ENCODE results near the gene TAS2R20. TPM values are rescaled to one million over a fixed set of nuclear protein-coding genes. Genes with fewer than 3 reads are reported as not detected.
"Not testable (repeated sequence)": the region's sequence is repeated elsewhere in the genome, so short reads cannot be mapped to it uniquely, and the experiment has no call there.

TAS2R20 gene
- total RNA-seq, result 1.8 and 2.6 TPM in 2 replicates

- intact Hi-C loops (cut with micrococcal nuclease), result no loop called here
These were observed at the start of gene TAS2R20 for GRCh38 chr12:10998204-10998603. TSS of gene TAS2R20 (minus strand) at chr12:10998304. CDS start at chr12:10997875, 429 bp downstream.

GRCh38 chr12:11041366-11041765, 43.3 kb upstream of the TAS2R20 start:
- intact Hi-C loops (cut with micrococcal nuclease), result not testable (repeated sequence)

- intact Hi-C loops (cut with micrococcal nuclease), result no loop called here
These were observed 42.1 kb upstream of the TAS2R20 start for GRCh38 chr12:11040162-11040561.

GRCh38 chr12:11039171-11039570, 41.1 kb upstream of the TAS2R20 start:
- intact Hi-C loops (cut with micrococcal nuclease), result no loop called here

- intact Hi-C loops (cut with micrococcal nuclease), result not testable (repeated sequence)
These were observed 35.9 kb upstream of the TAS2R20 start for GRCh38 chr12:11033959-11034358.

- intact Hi-C loops (cut with micrococcal nuclease), result loop anchor here (2.0 kb wide), 1 partner anchor 67 kb away; no protein-coding TSS in a partner anchor
These were observed 33.2 kb upstream of the TAS2R20 start, which contains the start of gene TAS2R31 for GRCh38 chr12:11031307-11031706. TSS of gene TAS2R31 (minus strand) at chr12:11031407. CDS start at chr12:11031335, 72 bp downstream.

- intact Hi-C loops (cut with micrococcal nuclease), result no loop called here
These were observed 28.0 kb upstream of the TAS2R20 start for GRCh38 chr12:11026118-11026517.

GRCh38 chr12:11023387-11023786, 25.3 kb upstream of the TAS2R20 start:
- intact Hi-C loops (cut with micrococcal nuclease), result no loop called here

GRCh38 chr12:11022520-11022919, 24.4 kb upstream of the TAS2R20 start, which contains the start of gene TAS2R19:
TSS of gene TAS2R19 (minus strand) at chr12:11022620. CDS start at chr12:11022571, 49 bp downstream.
- intact Hi-C loops (cut with micrococcal nuclease), result no loop called here

- intact Hi-C loops (cut with micrococcal nuclease), result no loop called here
These were observed 18.8 kb upstream of the TAS2R20 start for GRCh38 chr12:11016937-11017336.

GRCh38 chr12:11015775-11016430, 17.8 kb upstream of the TAS2R20 start:
- intact Hi-C loops (cut with micrococcal nuclease), result loop anchor here (2.0 kb wide), 1 partner anchor 53 kb away; no protein-coding TSS in a partner anchor

- intact Hi-C loops (cut with micrococcal nuclease), result loop anchor here (2.0 kb wide), 1 partner anchor 55 kb away; no protein-coding TSS in a partner anchor
These were observed 16.1 kb upstream of the TAS2R20 start for GRCh38 chr12:11014234-11014633.

GRCh38 chr12:11007608-11008007, 9.5 kb upstream of the TAS2R20 start:
- intact Hi-C loops (cut with micrococcal nuclease), result no loop called here

GRCh38 chr12:10994307-10994706, 3.8 kb downstream of the TAS2R20 start:
- intact Hi-C loops (cut with micrococcal nuclease), result no loop called here

- intact Hi-C loops (cut with micrococcal nuclease), result no loop called here
These were observed 9.0 kb downstream of the TAS2R20 start for GRCh38 chr12:10989107-10989506.

- intact Hi-C loops (cut with micrococcal nuclease), result no loop called here
These were observed 11.3 kb downstream of the TAS2R20 start, which contains the start of gene TAS2R50 for GRCh38 chr12:10986812-10987211. TSS of gene TAS2R50 (minus strand) at chr12:10986912. CDS start at chr12:10986860, 52 bp downstream.

- intact Hi-C loops (cut with micrococcal nuclease), result loop anchor here (1.0 kb wide), 2 partner anchors 22 to 189 kb away; partner anchors contain the start of gene SMIM10L1
These were observed 15.9 kb downstream of the TAS2R20 start for GRCh38 chr12:10982244-10982643.

- intact Hi-C loops (cut with micrococcal nuclease), result loop anchor here (1.0 kb wide), 1 partner anchor 126 kb away; the partner anchor contains the start of gene PRR4
These were observed 23.1 kb downstream of the TAS2R20 start for GRCh38 chr12:10974965-10975364.

- intact Hi-C loops (cut with micrococcal nuclease), result no loop called here
These were observed 29.2 kb downstream of the TAS2R20 start for GRCh38 chr12:10968765-10969456.

- intact Hi-C loops (cut with micrococcal nuclease), result no loop called here
These were observed 30.7 kb downstream of the TAS2R20 start for GRCh38 chr12:10967409-10967808.

GRCh38 chr12:10966314-10966713, 31.8 kb downstream of the TAS2R20 start:
- intact Hi-C loops (cut with micrococcal nuclease), result no loop called here

GRCh38 chr12:10965476-10965875, 32.6 kb downstream of the TAS2R20 start:
- intact Hi-C loops (cut with micrococcal nuclease), result no loop called here
